GM18526 (cell line): ENCODE data around the gene CRIP1.

ENCODE experiments used
- POLR2A ChIP-seq: IDR thresholded peaks from 3 replicates; pipeline ENCODE4 v1.6.1; 2011; ENCODE audit not compliant: insufficient read length; ENCODE audit errors: extremely low read depth

Gene CRIP1

GRCh38 chr14:105498430-105499255 is 12.0 kb downstream of the CRIP1 start:
- no peak for TF ChIP-seq POLR2A

- no peak for TF ChIP-seq POLR2A
These were observed 12.8 kb downstream of the CRIP1 start for GRCh38 chr14:105499256-105500035.

- no peak for TF ChIP-seq POLR2A
These were observed 13.5 kb downstream of the CRIP1 start for GRCh38 chr14:105500036-105500725.

- no peak for TF ChIP-seq POLR2A
These were observed 14.0 kb downstream of the CRIP1 start for GRCh38 chr14:105500726-105501101.

- TF ChIP-seq POLR2A: no peak
These were observed 15.0 kb downstream of the CRIP1 start for GRCh38 chr14:105501504-105502291.

GRCh38 chr14:105502446-105503295 is 16.0 kb downstream of the CRIP1 start:
- TF ChIP-seq POLR2A: no peak

- TF ChIP-seq POLR2A: no peak
These were observed 16.6 kb downstream of the CRIP1 start for GRCh38 chr14:105503296-105503640.

GRCh38 chr14:105503935-105504692 is 17.4 kb downstream of the CRIP1 start:
- no peak for TF ChIP-seq POLR2A

- TF ChIP-seq POLR2A: no peak
These were observed 18.4 kb downstream of the CRIP1 start for GRCh38 chr14:105505101-105505500.

GRCh38 chr14:105507247-105507646 is 20.6 kb downstream of the CRIP1 start:
- TF ChIP-seq POLR2A: no peak

GRCh38 chr14:105508069-105508468 is 21.4 kb downstream of the CRIP1 start:
- TF ChIP-seq POLR2A: no peak

- TF ChIP-seq POLR2A: no peak
These were observed 21.9 kb downstream of the CRIP1 start for GRCh38 chr14:105508601-105509000.

- no peak for TF ChIP-seq POLR2A
These were observed 30.4 kb downstream of the CRIP1 start for GRCh38 chr14:105517096-105517495.
